K562 (cell line): Measurements from ENCODE around the gene HMCES. TPM values are rescaled to one million over a fixed set of nuclear protein-coding genes. Genes with fewer than 3 reads are reported as not detected.

Experiments used
- ATF7 ChIP-seq: fragments of 450-650 bp; IDR thresholded peaks from 2 replicates; pipeline ENCODE4 v1.7.1; 2014; ENCODE audit warnings: mild to moderate bottlenecking, moderate library complexity
- CBFB ChIP-seq: sonication (generic); formaldehyde crosslinking; IDR thresholded peaks from 2 replicates; pipeline ENCODE4 v1.4.0; 2020; ENCODE audit warnings: mild to moderate bottlenecking, missing genetic modification reagents
- DACH1 ChIP-seq: fragments of 450-650 bp; IDR thresholded peaks from 2 replicates; pipeline ENCODE4 v1.6.1; 2018; ENCODE audit not compliant: partially characterized antibody
- DPF2 ChIP-seq: fragments of 450-650 bp; IDR thresholded peaks from 2 replicates; pipeline ENCODE4 v1.6.1; 2016
- ELF1 ChIP-seq: fragments of 200-800 bp; sonication (Bioruptor generic); IDR thresholded peaks from 2 replicates; pipeline ENCODE4 v1.6.1; 2016; ENCODE audit warnings: missing genetic modification characterization, missing compliant biosample characterization
- EP400 ChIP-seq: fragments of 450-650 bp; IDR thresholded peaks from 2 replicates; pipeline ENCODE4 v1.6.1; 2017; ENCODE audit warnings: antibody characterized with exemption, mild to moderate bottlenecking, moderate library complexity
- FOXK2 ChIP-seq, 2 experiments: fragments of 450-650 bp; IDR thresholded peaks in 1 of 2; conservative IDR thresholded peaks in 1 of 2; 2 replicates each; pipeline ENCODE4 v1.6.1; 2016; ENCODE audit warnings: low read depth in 2 of 2, mild to moderate bottlenecking in 1 of 2
- GATAD2A ChIP-seq: fragments of 450-650 bp; IDR thresholded peaks from 2 replicates; pipeline ENCODE4 v1.6.1; 2017
- NFIC ChIP-seq: fragments of 450-650 bp; IDR thresholded peaks from 2 replicates; pipeline ENCODE4 v1.6.1; 2017; ENCODE audit warnings: mild to moderate bottlenecking, inconsistent platforms
- NFYB ChIP-seq: IDR thresholded peaks from 2 replicates; pipeline ENCODE4 v1.6.1; 2011; ENCODE audit warnings: mild to moderate bottlenecking, moderate library complexity; ENCODE audit not compliant: insufficient read length; ENCODE audit errors: extremely low read depth
- RB1 ChIP-seq: fragments of 450-650 bp; IDR thresholded peaks from 2 replicates; pipeline ENCODE4 v1.6.1; 2017; ENCODE audit warnings: low read depth, mild to moderate bottlenecking
- RBFOX2 ChIP-seq: fragments of 200-400 bp; formaldehyde crosslinking; IDR thresholded peaks from 2 replicates; pipeline ENCODE4 v1.6.1; 2017; ENCODE audit warnings: low read depth, mild to moderate bottlenecking, low read length, moderate library complexity
- SRSF9 ChIP-seq: fragments of 200-400 bp; formaldehyde crosslinking; IDR thresholded peaks from 2 replicates; pipeline ENCODE4 v1.6.1; 2017; ENCODE audit warnings: low read depth, low read length, borderline replicate concordance
- U2AF1 ChIP-seq: fragments of 200-400 bp; formaldehyde crosslinking; optimal IDR thresholded peaks from 2 replicates; pipeline ENCODE3; 2017; ENCODE audit warnings: mild to moderate bottlenecking, low read depth, low read length, moderate library complexity
- XRCC4 ChIP-seq: IDR thresholded peaks from one replicate; pipeline ENCODE4 v1.6.1; 2011; ENCODE audit not compliant: insufficient read depth, insufficient read length; ENCODE audit errors: extremely low read depth
- ZBTB43 ChIP-seq: sonication (generic); formaldehyde crosslinking; IDR thresholded peaks from 2 replicates; pipeline ENCODE4 v1.8.0; 2023; ENCODE audit warnings: mild to moderate bottlenecking, missing genetic modification reagents
- ZBTB9 ChIP-seq: fragments of 450-650 bp; formaldehyde crosslinking; IDR thresholded peaks from 2 replicates; pipeline ENCODE4 v1.4.0; 2020; ENCODE audit warnings: mild to moderate bottlenecking, moderate library complexity
- ZNF133 ChIP-seq: fragments of 250-450 bp; sonication (Bioruptor Pico); IDR thresholded peaks from 2 replicates; pipeline ENCODE4 v1.4.0; 2020; ENCODE audit warnings: mild to moderate bottlenecking
- ZNF316 ChIP-seq: fragments of 450-650 bp; IDR thresholded peaks from 2 replicates; pipeline ENCODE4 v1.6.1; 2016
- ZNF347 ChIP-seq: fragments of 450-650 bp; formaldehyde crosslinking; IDR thresholded peaks from 2 replicates; pipeline ENCODE4 v1.4.0; 2020; ENCODE audit warnings: low read depth, mild to moderate bottlenecking, moderate library complexity
- ZNF395 ChIP-seq: fragments of 200-800 bp; sonication (Bioruptor generic); IDR thresholded peaks from 2 replicates; pipeline ENCODE4 v1.6.1; 2017; ENCODE audit warnings: missing genetic modification characterization, missing compliant biosample characterization
- ZNF589 ChIP-seq: fragments of 200-800 bp; sonication (Bioruptor generic); IDR thresholded peaks from 2 replicates; pipeline ENCODE4 v1.6.1; 2016; ENCODE audit warnings: low read depth, missing genetic modification characterization, missing compliant biosample characterization
- ZNF75A ChIP-seq: fragments of 450-650 bp; formaldehyde crosslinking; IDR thresholded peaks from 2 replicates; pipeline ENCODE4 v1.4.0; 2020; ENCODE audit warnings: mild to moderate bottlenecking
- polyA plus RNA-seq, 8 experiments: library from polyadenylated mRNA; depleted of rRNA in 4 of 8; stranded (reverse) in 5 of 8; unstranded in 3 of 8; fragments of >200 nt; fragmentation: Nextera tagmentation in 2 of 8; fragmentation: Illumina TruSeq in 1 of 8; extraction: Ambion mirVana in 2 of 8; extraction: Trizol in 1 of 8; gene quantifications; 2 replicates each; pipeline versions ENCODE4 v1.2.1 to v1.2.3, GENCODE V29; 2011 to 2014; ENCODE audit warnings: inconsistent platforms in 1 of 8, missing spikeins in 1 of 8
- total RNA-seq, 7 experiments: library from RNA; depleted of rRNA in 6 of 7; stranded (reverse); fragments of >200 nt in 6 of 7; fragmentation: Illumina TruSeq in 2 of 7; extraction: Trizol in 2 of 7; gene quantifications; 2 replicates each; pipeline versions ENCODE4 v1.2.1 to v1.2.3, GENCODE V29; 2011 to 2021; ENCODE audit warnings: low replicate concordance in 1 of 7
- TF ChIP-seq, protein P1 (sequence below): fragments of 250-450 bp; sonication (Bioruptor Pico); IDR thresholded peaks from 2 replicates; pipeline ENCODE4 v1.4.0; 2020; ENCODE audit warnings: mild to moderate bottlenecking, moderate library complexity, borderline replicate concordance

The HMCES gene
- total and polyA plus RNA-seq, 9 of the 15 experiments (the other 6 are each of a cell fraction or from before 2014, with no cell fraction given), result 18.8 to 45.3 (median 24.8) TPM

DNA sequence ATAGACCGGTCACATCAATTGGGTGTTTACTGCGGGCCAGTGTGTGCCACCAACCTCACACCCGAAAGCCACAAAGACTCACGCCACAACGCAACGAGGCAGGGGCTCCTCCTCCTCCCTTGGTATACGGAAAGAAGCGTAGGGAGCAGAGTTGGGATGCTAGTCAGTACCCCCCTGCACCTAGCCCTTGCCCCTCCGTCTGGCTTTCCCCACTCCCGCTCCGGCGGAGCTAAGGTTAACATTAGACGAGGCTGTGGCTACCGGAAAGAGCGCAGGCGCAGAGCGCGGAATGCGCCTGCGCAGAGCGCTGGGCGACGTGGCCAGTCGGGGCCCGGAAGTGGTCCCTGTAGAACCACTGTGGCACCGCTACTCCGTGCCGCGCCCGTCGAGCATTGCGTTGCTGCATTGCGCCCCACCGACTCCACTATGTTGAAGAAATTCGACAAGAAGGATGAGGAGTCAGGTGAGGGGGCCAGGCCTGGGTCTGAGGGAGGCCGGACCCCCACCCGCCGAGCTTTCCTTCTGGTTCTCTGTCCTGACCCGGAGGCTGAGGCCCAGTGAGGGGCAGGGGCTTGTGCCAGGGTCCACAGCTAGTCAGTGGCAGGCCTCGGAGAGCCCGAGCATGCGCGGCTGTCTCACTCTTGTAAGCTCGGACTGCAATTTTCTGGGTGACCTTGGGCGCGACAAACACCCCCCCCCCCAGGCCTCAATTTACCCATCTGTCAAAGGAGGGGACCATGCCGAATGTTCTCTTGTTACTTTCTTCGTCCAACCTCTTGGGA lies 29.2 kb upstream of the HMCES start, which contains the start of gene COPG1 (continued):
- TF ChIP-seq NFYB (no peak), ZBTB43 (CRISPR knock-in tag) (no peak), ZNF589 (CRISPR knock-in tag) (no peak), GATAD2A (no peak), ZNF133 (no peak), RBFOX2 (peak; percentile 99), ZBTB9 (CRISPR knock-in tag) (peak; percentile 56; the same call in 1 of the 2 replicates), DPF2 (no peak), U2AF1 (no peak), SRSF9 (no peak), XRCC4 (no peak), ATF7 (peak; percentile 35), NFIC (peak; percentile 27), ZNF395 (CRISPR knock-in tag) (no peak), ZNF316 (no peak), EP400 (peak; percentile 98), DACH1 (no peak), ELF1 (tag) (peak; percentile 87), ZNF75A (CRISPR knock-in tag) (no peak), RB1 (peak; percentile 37; the same call in 1 of the 2 replicates), FOXK2 (conservative IDR thresholded peaks at IDR 0.05 in 1 of 2, IDR thresholded peaks at IDR 0.05 in 1 of 2; ENCODE audit: low read depth in 2 of 2) (peak; percentile 60 to 72; a peak in 2 of 4 replicates), CBFB (no peak), ZNF347 (CRISPR knock-in tag) (no peak)
- TF ChIP-seq, protein P1, sequence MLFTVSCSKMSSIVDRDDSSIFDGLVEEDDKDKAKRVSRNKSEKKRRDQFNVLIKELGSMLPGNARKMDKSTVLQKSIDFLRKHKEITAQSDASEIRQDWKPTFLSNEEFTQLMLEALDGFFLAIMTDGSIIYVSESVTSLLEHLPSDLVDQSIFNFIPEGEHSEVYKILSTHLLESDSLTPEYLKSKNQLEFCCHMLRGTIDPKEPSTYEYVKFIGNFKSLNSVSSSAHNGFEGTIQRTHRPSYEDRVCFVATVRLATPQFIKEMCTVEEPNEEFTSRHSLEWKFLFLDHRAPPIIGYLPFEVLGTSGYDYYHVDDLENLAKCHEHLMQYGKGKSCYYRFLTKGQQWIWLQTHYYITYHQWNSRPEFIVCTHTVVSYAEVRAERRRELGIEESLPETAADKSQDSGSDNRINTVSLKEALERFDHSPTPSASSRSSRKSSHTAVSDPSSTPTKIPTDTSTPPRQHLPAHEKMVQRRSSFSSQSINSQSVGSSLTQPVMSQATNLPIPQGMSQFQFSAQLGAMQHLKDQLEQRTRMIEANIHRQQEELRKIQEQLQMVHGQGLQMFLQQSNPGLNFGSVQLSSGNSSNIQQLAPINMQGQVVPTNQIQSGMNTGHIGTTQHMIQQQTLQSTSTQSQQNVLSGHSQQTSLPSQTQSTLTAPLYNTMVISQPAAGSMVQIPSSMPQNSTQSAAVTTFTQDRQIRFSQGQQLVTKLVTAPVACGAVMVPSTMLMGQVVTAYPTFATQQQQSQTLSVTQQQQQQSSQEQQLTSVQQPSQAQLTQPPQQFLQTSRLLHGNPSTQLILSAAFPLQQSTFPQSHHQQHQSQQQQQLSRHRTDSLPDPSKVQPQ, result no peak
